Measurements from ENCODE around the gene MYLK.

Gene MYLK

DNA sequence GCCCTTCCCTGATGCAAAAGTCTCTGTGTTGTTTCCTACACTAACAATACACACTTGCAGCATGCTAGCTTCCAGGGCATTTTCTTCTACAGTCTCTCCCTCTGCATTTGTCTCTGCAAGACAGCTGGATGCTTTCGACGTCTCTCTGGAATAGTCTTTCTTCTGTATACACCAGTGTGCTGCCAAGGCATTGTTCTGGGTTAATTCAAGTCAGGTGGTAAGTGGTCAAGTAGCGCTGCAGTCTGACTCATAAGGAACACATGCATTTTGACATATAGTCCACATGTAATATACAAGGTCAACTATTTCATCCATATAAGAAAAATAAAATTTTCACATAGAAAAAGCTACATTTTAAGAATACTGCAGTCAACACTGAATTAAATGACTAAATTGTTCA lies 92.7 kb downstream of the MYLK start:
- DNase-seq, result no peak

DNA sequence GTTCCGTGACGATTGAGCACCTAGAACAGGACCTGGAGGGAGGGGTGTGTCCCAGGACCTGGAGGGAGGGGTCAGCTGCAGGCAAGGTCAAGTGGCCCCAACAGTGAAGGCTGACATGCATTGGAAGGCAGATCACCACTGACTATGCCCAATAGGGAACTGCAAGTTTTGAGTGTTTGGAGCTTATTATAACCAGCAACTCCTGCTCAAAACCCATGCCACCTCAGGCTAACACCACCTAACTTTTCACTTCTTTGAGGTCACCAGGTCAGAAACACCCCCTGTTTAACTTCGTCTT lies 93.1 kb downstream of the MYLK start:
- no peak for DNase-seq

DNA sequence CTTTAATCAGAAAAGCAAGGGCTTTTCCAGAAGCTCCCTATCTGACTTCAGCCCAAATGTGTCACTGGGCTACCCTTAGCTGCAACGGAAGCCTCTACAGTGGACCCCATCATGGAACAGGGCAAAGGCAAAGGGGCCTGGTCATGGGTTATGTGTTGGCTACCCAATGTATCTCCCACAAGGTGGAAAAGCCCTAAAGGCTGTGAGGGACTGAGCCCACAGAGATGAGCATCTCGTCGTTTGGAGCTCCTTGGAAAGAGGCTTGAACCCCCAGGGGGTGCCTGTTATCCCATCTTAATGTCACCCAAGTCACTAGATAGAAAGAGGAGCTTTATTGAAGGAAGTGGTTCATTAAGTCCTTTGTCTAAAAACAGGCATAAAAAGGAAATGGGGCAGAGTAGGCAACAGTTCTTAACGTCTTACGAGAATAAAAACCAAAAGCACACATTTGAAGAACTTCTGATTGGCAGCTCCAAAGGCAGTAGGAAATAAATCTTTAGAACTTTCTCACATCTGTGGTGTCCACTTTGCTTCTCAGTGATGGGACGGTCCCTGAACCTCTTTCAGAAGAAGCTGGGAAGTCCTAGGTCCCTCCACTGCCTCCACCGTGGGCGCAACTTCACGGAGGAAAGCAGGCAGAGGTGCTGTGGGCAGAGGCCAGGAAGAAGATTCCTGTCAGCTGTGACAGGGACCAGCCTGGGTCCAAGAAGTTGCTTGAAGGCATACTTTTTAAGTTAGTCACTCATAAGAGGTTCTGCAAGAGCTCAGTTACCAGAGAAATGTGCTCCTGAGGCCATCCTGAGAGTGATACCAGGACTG lies 93.7 kb downstream of the MYLK start:
- DNase-seq, result no peak

DNA sequence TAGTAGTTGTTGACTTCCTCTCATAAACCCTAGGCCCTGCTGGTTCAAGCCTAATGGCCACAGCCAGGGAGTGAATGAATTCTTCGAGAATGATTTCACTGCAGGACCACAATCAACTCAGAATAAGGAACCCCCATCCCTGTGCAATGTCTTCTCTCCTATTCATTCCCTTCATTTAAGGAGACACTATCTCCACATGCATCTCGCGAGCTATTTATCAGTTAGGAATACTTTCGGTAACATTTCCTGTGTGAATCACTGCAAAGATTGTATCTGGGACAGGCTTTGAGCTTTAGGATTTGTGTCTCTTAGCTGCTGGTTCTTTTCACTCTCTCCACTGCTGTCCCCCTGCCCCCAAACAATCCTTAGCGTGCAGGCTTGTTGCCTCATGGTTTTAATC lies 94.4 kb downstream of the MYLK start:
- no peak for DNase-seq

DNA sequence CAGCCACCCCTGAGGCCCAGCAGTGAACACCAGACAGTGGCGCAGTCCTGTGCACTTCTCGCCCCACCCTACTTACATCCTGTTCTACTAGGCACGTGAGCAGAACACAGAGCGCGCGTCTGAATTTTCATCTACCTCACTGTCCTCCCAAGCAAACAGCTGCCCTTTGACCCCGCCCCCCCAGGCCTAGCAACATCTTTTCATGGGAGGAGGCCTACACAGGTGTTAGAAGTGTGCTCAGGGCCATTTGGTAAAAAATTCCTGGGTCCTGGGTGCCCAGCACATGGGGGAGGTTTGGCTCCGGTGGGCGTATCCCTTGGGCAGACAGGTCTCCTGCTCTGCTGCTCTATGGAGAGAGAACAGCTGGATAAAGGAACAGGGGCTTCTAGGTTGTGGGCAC lies 95.0 kb downstream of the MYLK start:
- no peak for DNase-seq

DNA sequence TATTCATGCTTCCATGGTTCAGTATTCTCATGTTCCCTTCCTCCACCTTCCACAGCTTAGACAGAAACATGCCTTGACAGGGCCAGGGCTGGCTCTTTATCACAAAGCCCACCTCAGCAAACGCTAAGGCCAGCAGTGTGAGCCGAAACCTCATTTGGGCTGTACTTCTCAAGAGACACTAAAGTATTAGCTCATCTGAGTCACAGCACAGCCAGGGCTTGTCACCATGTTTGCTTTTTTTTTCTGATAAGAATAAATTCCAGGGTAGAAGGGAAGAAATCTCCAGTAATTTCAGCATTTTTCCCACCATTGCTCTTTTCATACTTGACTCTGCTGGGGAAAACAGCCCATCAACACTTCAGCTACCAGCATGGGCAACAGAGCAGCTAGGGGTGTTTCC lies 95.4 kb downstream of the MYLK start:
- DNase-seq, result no peak

DNA sequence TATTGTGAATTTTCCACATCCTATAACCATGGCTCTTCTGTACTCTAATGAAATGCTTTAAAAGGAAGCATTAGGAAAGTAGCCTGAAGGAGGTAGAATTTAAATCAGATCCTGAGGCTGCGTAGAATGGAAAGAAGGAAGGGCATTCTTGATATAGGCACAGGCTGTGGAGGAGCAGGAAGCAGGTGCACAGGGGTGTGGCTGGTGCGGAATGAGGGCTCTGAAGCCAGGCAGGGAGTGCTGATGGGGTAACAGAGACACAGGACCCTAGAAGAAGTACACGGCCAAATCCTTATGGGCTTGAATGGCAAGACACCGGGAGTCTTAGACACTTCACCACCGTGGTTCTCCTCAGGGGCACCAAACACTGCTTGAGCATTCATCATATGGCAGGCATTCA lies 97.0 kb downstream of the MYLK start:
- no peak for DNase-seq

DNA sequence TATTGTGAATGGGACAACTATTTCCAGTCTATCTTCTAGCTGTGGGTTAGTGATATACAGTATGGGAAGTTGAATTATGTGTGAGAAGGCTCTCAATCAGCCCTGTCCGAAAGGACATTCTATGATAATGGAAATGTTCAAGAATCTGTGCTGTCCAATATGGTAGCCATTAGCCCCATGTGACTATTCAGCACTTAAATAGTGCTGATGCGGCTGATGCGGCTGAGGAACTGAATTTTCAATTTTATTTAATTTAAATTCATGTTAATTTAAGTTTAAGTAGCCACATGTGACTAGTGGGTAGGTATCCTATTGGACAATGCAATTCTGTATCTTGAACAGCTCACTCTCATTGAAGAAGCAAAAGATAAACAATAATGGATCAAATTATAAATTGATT lies 98.5 kb downstream of the MYLK start:
- no peak for DNase-seq

DNA sequence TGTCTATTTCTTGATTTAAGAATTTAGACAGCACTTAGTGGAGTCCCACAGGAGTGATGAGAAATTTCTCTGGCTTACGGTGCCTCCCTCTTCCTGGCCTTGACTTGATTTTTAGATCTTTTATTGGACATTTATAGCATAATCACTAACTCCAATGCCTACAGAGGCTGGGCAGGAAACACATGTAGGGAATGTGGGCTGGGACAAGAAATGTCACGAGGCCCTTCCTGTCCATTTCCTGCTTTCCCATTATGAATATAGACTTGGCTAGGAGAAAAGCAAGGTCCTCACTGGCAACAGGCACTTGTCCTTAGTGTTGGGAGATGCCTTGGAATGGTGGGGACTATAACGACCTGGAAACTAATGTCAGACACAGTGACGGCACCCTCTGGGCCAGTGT lies 100.3 kb downstream of the MYLK start:
- DNase-seq, result no peak

DNA sequence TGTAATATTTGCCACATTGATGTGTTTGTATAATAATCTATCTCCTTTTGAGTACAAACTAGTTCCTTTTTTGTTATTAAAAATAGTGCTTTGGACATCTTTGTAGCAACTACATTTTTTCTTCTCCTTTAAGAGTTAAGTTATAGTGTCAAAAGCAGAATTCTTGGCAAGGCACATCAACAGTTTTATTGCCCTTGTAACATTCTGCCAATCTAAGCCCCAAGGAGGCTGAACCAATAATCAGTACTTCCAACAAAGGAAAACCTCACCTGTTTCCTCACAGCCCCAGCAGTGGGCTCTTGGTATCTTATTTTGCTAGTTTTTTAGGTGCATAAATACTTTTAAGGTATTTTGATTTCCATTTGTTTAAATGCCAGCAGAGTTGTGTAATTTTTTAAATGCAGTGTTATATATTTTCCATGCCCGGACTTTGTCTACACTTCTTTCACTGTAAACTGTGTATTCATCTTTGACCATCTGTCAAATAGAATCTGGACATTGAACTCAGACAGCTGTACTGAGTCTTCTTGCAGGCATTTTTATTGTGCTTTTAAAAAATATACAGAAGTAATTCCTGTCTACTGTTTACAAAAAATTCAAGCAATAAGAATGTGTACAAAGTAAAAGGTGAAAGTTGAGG lies 101.0 kb downstream of the MYLK start:
- no peak for DNase-seq

DNA sequence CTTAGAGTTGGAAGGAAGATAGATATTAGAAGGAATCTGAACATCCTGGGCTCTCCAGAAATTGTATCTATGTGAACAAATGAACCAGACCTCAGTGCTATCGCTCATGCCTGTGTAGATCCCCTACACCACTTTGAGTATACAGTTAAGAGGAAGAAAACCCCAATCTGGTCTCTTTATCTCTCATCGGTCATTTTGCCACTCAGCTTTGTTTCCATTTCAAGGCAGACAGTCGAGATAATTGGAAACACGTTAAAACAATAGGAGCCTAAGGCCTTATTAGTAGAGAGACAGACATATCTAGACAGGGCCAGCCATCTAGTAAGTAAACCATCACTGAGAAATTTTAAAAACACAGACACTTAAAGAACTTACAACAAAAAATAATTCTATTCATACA lies 101.6 kb downstream of the MYLK start:
- no peak for DNase-seq

DNA sequence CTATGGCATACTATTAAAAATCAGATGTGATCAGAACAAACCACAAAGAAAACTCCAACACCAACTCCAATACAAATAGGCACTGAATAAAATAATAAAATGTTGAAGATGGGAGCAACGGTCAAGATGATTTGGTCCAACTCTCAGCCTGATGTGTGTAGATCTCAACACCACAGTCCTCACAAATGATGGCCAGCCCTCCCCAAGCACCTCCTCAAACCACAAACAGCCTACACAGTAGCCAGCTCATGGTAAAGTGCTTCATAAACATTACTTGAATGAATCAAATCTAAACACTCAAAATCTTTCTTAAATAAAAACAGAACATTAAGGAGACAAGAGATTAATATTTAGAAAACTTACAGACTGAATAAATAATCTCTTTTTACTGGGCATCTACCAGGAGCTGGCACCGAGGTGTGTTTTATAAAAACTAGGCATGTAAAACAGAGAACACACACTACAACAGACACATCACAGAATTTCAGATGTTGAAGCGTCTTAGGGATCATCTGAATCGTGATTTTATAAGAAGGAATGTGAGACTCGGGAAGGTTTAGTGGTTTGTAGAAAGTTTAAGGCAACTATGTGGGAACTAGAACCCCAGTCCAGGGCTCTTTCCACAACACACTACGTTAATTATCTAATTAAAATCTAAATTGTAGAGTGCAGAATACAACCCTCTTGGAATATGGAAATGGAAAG lies 102.4 kb downstream of the MYLK start:
- DNase-seq, result no peak

DNA sequence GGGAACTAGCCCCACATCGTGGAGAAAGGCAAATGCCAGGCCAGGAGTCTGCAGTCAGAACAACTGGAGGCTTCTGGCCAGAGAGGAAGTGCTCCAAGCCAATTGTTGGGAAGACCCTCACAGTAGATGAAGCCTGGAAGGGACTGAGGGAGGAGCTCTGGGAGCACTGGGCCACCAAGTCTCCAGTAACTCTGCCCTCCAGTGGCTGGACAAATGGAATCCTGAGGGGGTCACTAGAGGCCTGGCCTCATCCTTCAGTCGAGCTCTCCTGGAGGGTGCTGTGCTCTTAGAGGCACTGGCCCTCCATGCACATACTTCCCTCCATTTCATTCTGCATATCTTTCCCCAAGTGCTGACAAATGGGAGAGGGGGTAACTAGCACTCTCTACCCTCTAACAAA lies 103.0 kb downstream of the MYLK start:
- no peak for DNase-seq

DNA sequence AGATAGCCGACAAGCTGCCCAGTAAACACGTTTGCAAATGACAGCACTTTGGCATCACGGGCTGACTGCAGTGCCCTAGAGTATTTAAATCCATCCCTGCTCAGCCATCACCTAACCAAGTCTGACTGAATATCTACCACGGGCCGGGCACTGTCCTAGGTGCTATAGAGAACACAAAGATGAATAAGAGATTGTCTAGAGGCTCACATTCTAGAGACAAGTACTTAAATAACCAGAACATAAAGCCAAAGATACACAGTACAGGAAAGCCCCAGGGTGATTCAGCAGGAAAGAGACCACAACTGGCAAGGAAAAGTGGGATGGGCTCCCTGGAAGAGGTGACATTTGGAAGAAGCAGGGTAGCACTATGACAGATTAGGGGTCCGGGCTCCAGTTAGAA lies 103.5 kb downstream of the MYLK start:
- no peak for DNase-seq

DNA sequence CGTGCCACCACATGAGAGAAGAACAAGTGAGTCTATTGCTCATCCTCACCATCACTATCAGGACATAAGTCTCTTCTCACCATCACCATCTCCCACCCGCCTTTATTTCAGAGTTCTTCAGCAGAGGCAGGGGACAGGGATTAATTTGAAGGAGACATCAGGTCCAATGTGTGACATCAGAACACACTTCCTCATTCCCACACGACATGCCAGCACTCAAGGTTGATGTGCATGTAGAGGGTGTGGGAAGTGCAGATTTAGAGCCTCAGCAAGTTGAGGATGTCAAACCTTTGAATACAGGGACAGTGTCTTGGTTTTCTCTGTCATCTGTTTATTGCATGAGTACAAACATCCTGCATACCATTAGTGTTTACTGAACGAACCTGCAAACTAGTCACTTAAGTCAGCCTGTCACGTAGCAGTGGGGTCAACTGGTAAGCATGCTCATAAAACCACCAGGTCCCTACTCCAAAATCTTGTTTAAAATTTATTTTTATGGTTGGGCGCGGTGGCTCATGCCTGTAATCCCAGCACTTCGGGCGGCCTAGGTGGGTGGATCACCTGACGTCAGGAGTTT lies 104.4 kb downstream of the MYLK start:
- DNase-seq, result no peak

DNA sequence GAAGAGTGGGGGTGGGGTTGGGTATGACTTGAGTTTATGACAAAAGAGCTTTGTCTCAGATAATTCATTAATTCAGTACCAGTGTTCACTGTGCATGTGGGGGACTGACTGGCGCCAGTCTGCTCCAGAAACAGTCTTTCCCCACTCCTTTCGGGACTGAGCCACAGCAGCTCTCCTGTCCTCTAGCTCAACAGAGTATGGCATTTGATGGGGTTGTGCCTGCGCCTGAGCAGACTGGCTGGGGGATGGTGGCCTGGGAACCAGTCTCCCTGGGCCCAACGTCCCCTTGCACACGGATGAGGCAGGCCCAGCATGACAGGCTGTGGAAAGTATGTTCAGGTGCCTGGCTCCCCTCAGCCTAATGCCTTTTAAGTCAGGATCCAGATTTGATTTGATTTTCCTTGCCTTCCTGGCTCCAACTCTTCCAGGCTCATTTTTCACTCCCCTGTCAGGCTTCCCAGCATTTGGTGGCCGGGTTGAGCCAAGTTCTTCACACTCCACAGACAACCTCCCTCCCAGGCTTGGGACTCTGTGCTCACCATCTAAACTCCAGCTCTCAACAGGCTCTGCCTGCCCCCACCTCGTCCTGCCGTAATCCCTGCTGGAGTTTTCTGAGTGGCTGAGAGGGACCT lies 105.0 kb downstream of the MYLK start:
- no peak for DNase-seq

DNA sequence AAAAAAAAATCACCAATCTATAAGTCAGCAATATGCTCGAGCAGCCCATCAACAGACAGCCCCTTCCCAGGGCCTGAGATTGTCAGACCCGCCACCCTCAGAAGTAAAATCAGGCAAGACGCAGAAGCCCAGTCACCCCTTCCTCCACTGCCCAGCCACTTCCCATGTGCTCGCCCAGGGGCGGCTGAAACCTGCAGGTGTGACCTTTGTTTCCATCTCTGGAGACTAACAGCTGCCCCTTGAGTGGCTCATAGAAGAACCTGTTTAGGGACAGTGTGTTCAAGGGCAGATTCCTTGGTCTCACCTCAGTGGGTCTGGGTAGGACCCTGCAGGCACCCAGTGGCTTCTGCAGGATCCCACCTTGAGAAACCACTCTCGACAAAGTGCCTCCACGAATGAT lies 105.6 kb downstream of the MYLK start:
- DNase-seq, result no peak

DNA sequence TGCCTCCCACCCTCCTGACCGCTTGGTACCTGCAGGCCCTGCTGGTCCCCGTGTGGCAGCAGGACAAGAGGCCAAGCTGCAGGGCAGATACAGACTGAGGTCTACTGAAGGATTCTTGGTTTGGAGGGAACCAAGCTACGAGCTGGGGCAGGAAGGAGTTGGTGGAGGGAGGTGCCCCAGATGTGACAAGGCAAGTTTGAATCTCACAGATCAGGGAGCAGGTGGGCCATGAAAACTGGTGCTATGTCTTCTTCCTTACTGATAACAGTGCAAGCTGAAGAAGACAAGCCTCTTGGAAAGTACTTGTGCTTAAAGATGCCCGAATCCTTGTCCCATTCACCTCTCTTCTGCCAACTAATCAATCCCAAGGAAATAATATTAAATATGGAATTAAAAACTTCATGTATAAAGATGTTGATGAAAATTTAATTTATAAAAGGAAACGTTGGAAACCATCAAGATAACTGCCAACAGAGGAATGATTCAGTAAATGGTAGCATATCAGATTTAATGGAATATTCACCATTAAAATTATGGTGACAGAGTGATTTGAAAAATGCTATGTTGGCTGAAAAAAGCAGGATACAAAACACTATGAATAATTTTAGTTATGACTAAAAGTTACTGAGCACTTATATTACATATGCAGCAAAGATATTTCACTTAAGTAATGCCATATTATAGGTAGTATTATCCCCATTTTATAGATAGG lies 107.9 kb downstream of the MYLK start:
- DNase-seq, result no peak

DNA sequence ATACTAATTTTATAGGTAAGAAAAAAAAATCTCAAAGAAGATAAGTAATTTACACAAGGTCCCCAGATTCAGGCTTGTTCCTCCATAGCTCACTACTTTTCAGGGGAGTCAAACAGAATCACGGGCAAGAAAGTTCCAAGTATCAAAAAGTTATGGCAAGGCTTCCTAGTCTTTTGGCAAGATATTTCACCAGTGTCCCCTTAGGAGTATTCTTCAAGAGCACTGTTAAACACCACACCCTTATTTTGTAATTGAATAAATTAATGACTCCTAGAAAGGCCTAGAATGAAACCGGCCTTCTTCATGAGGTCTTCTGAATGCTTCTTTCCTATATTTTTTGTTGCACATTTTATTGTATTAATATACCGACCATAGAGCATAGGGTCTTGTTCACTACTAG lies 109.7 kb downstream of the MYLK start:
- no peak for DNase-seq

DNA sequence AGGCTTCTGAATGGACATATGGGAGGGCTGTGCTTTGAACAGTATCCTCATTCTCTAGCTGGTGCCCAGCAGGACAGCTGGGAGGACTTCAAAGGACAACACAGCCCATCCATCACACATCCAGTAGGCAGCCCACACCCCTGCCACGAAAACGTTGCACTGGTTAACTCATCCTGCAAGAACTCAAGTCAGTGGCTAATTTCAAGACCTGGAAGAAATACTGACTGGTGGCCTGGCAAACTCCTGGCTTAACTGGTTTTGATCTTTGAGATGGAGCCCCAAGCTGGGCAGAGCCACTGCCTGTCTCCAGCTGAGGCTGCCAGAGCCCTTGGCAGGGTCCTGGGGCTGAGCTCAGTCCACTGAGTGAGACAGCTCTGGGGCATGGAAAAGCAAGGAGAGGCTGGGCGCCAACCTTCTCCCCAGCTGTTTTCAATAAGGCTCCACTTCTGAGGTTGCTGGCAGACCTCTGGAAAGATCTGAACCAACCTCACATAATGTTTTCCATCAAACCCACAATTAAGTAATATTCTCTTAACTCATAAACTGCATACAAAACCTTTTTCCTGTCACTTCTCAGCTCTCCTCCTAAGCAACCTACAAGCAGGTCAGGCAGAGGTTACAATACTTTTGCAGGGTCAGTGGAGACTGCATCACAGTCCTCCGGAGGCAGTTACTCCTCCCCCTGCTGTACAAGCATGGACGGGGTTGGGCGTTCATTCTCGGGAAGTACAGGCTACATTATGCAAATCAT lies 110.3 kb downstream of the MYLK start:
- no peak for DNase-seq

DNA sequence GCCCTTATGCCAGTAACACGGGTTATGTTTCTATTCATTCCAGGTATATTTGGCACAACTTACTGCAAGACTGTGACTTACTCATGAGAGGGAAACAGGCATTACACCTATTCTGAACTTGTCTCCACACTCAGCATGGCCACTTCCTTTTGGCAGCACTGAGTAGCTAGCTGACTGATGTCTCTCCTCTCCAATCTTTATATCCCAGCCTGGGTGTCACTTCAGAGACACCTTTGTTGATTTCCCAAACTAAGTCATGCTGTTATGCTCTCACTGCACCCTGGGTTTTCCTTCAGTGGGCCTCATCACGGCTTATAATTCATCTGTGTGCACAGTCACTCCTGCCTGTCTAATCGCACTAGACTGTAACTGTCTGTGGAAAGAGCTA lies 114.8 kb downstream of the MYLK start:
- DNase-seq, result no peak
